ENCODE data around the gene MAEA.

The MAEA gene

DNA sequence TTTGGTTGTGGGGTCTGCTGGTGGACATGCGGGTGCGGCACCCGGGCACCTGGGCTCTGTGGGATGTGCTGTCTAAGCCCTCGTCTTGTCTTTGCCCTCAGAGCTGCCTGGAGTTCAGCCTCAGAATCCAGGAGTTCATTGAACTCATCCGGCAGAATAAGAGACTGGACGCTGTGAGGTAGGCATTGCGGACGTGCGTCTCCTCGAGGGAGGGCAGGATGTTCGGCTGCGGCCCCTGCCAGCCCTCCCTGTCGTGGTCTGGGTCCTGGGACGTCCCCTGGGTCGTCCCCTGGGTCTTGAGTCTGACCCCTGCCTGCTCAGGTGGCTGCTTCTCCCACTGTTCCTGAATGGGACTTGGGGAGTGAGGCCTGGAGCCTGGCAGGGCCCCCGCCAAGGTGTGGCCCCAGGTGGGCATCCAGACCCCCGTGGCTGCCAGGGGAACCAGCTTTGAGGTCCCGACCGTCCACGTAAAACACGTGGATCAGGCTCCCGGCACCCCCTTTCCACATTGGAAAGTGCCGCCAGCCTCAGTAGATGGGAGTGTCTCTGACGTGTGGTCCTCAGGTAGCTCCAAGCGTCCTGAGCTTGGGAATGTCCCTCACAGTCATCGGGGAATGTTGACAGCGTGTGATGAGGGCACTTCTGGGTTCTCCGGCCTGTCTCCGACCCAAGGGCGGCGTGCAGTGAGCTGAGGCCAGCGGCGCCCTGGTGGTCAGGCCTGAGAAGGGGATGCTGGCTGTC, 38.0 kb downstream of the MAEA start:
- DNase-seq (ENCODE audit: low spot score), result no peak
- TF ChIP-seq CTCF (IDR thresholded peaks at IDR 0.05; ENCODE audit: extremely low read depth, missing control alignments), result no peak

- TF ChIP-seq CTCF (IDR thresholded peaks at IDR 0.05; ENCODE audit: extremely low read depth, missing control alignments), result no peak
- no peak for DNase-seq (ENCODE audit: low spot score)
Observed at GRCh38 chr4:1328267-1329155, 38.8 kb downstream of the MAEA start.

- DNase-seq (ENCODE audit: low spot score), result no peak
- no peak for TF ChIP-seq CTCF (IDR thresholded peaks at IDR 0.05; ENCODE audit: extremely low read depth, missing control alignments)
Observed at GRCh38 chr4:1329408-1330371, 40.0 kb downstream of the MAEA start.

DNA sequence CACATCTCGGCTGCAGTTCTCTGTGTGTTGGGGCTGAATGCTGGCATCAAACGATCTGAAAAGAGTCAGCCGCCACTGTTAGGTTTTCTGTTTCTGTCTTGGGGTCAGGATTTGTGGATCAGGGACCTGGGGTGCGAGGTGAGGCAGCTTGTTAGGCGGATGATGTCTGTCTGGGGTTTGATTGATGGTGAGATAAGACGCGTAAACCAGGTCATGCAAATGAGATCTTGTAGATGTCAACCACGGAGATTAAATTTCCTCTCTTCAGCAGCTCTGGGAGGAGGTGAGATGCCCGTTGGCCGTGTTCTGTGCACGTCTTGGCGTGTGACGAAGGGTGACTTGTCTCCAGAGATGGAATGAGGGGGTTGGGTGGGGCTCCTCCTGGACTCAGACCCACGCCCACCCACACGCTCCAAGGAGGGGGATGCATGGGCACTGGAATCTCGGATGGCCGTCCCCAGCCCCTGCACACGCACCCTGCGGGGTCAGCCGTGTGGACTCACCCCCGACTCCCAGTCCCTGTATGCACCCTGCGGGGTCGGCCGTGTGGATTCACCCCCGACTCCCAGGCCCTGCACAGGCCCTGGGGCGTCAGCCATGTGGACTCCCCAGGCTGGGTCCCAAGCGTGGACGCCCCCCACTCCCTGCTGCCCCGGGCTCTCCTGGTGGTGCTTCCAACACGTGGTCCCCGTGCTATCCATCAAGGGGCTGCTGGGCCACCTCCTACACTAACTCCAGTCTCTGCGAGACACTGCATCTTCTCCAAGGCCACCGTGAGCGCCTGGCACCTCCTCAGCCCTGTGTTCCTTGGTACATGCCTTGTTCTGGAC, 41.3 kb downstream of the MAEA start:
- DNase-seq (ENCODE audit: low spot score), result no peak
- no peak for TF ChIP-seq CTCF (IDR thresholded peaks at IDR 0.05; ENCODE audit: extremely low read depth, missing control alignments)

GRCh38 chr4:1331591-1332353, 42.1 kb downstream of the MAEA start:
- no peak for TF ChIP-seq CTCF (IDR thresholded peaks at IDR 0.05; ENCODE audit: extremely low read depth, missing control alignments)
- no peak for DNase-seq (ENCODE audit: low spot score)

GRCh38 chr4:1332686-1333085, 43.0 kb downstream of the MAEA start:
- no peak for DNase-seq (ENCODE audit: low spot score)
- no peak for TF ChIP-seq CTCF (IDR thresholded peaks at IDR 0.05; ENCODE audit: extremely low read depth, missing control alignments)

Data from GM20000 (cell line).